ENCODE measurements around the gene TM6SF1. TPM values are rescaled to one million over a fixed set of nuclear protein-coding genes. Genes with fewer than 3 reads are reported as not detected.
A peak's percentile ranks its signal among the peaks of the same experiment; 100 is the strongest.

TM6SF1 gene
- polyA plus RNA-seq, 1 donor (not counting 4 experiments of a cell fraction or from before 2014, with no cell fraction given), result 0.05 TPM

- dilution Hi-C loops (cut with MboI; ENCODE audit: extremely low pct_ligation_motif_present, low sequenced_read_pairs), result no loop called here
- H3K4me2 ChIP-seq (ENCODE audit: control insufficient read depth, extremely low read depth, insufficient read depth, low read depth, low read length), result no peak overlapping the region
- H3K9me3 ChIP-seq (ENCODE audit: control insufficient read depth, low read depth, low read length), result no peaks in the 10 kb centered on the region
- no peak overlapping the region for H3K4me3 ChIP-seq (ENCODE audit: control insufficient read depth in 2 of 3, extremely low read depth in 1 of 3, insufficient read depth in 2 of 3, low read depth in 1 of 3, low read length in 3 of 3)
- no peak overlapping the region for H3K27ac ChIP-seq (ENCODE audit: control insufficient read depth, insufficient read depth, low read length)
- H3K36me3 ChIP-seq (ENCODE audit: control insufficient read depth in 2 of 2, extremely low read depth in 1 of 2, insufficient read depth in 2 of 2, low read length in 2 of 2), result peaks cover 1 to 8% of the 10 kb centered on the region in 2 experiments
- H3K9ac ChIP-seq (ENCODE audit: control insufficient read depth, extremely low read depth, insufficient read depth, low read length), result no peak overlapping the region
- H3K4me1 ChIP-seq (ENCODE audit: control insufficient read depth, extremely low read depth, insufficient read depth, low read length), result no peaks in the 10 kb centered on the region
- H2AFZ ChIP-seq (ENCODE audit: control insufficient read depth, low read length), result no peak overlapping the region
- no peaks in the 10 kb centered on the region for H3K79me2 ChIP-seq (ENCODE audit: control insufficient read depth, insufficient read depth, low read length)
- FAIRE-seq (peak; percentile 81), DNase-seq (ENCODE audit: low read depth, low spot score) (no peak)
- TF ChIP-seq CTCF (optimal IDR thresholded peaks at IDR 0.05 in 1 of 3, IDR thresholded peaks at IDR 0.05 in 1 of 3, conservative IDR thresholded peaks at IDR 0.05 in 1 of 3; ENCODE audit: extremely low read depth in 1 of 3, insufficient read depth in 2 of 3, low read length in 3 of 3) (no peak), EZH2 (IDR thresholded peaks at IDR 0.05; ENCODE audit: low read length) (no peak)
- H3K27me3 ChIP-seq (ENCODE audit: control insufficient read depth, extremely low read depth, insufficient read depth, low read length), result no peaks in the 10 kb centered on the region
- H4K20me1 ChIP-seq (ENCODE audit: control insufficient read depth, extremely low read depth, insufficient read depth, low read length), result no peaks in the 10 kb centered on the region
- H3K9me1 ChIP-seq (ENCODE audit: control insufficient read depth, extremely low read depth, insufficient read depth, low read length), result peaks cover 2% of the 10 kb centered on the region
Measured at GRCh38 chr15:83158393-83158792, 50.9 kb downstream of the TM6SF1 start.

- no peak overlapping the region for H2AFZ ChIP-seq (ENCODE audit: control insufficient read depth, low read length)
- TF ChIP-seq EZH2 (IDR thresholded peaks at IDR 0.05; ENCODE audit: low read length), result no peak
Measured at GRCh38 chr15:83160741-83161140, 53.3 kb downstream of the TM6SF1 start.

GRCh38 chr15:83163032-83163431 lies 55.6 kb downstream of the TM6SF1 start:
- Histone ChIP-seq H3K36me3 (ENCODE audit: control insufficient read depth in 2 of 2, extremely low read depth in 1 of 2, insufficient read depth in 2 of 2, low read length in 2 of 2) (peaks cover 0 to 1% of the 10 kb centered on the region in 2 experiments), H3K9me1 (ENCODE audit: control insufficient read depth, extremely low read depth, insufficient read depth, low read length) (peaks cover 2% of the 10 kb centered on the region), H3K9ac (ENCODE audit: control insufficient read depth, extremely low read depth, insufficient read depth, low read length) (no peak overlapping the region), H3K4me2 (ENCODE audit: control insufficient read depth, extremely low read depth, insufficient read depth, low read depth, low read length) (no peak overlapping the region), H3K79me2 (ENCODE audit: control insufficient read depth, insufficient read depth, low read length) (peaks cover 12% of the 10 kb centered on the region), H3K27ac (ENCODE audit: control insufficient read depth, insufficient read depth, low read length) (no peak overlapping the region), H3K9me3 (ENCODE audit: control insufficient read depth, low read depth, low read length) (peaks cover 2% of the 10 kb centered on the region), H2AFZ (ENCODE audit: control insufficient read depth, low read length) (no peak overlapping the region), H4K20me1 (ENCODE audit: control insufficient read depth, extremely low read depth, insufficient read depth, low read length) (no peaks in the 10 kb centered on the region), H3K4me3 (ENCODE audit: control insufficient read depth in 2 of 3, extremely low read depth in 1 of 3, insufficient read depth in 2 of 3, low read depth in 1 of 3, low read length in 3 of 3) (no peak overlapping the region), H3K27me3 (ENCODE audit: control insufficient read depth, extremely low read depth, insufficient read depth, low read length) (no peaks in the 10 kb centered on the region), H3K4me1 (ENCODE audit: control insufficient read depth, extremely low read depth, insufficient read depth, low read length) (peaks cover 3% of the 10 kb centered on the region)
- FAIRE-seq (no peak), DNase-seq (ENCODE audit: low read depth, low spot score) (no peak)
- TF ChIP-seq CTCF (optimal IDR thresholded peaks at IDR 0.05 in 1 of 3, IDR thresholded peaks at IDR 0.05 in 1 of 3, conservative IDR thresholded peaks at IDR 0.05 in 1 of 3; ENCODE audit: extremely low read depth in 1 of 3, insufficient read depth in 2 of 3, low read length in 3 of 3), result no peak
- dilution Hi-C loops (cut with MboI; ENCODE audit: extremely low pct_ligation_motif_present, low sequenced_read_pairs), result no loop called here

More at GRCh38 chr15:83160741-83161140, 53.3 kb downstream of the TM6SF1 start:
- no peaks in the 10 kb centered on the region for H3K27me3 ChIP-seq (ENCODE audit: control insufficient read depth, extremely low read depth, insufficient read depth, low read length)
- no peaks in the 10 kb centered on the region for H3K9me3 ChIP-seq (ENCODE audit: control insufficient read depth, low read depth, low read length)
- H3K4me3 ChIP-seq (ENCODE audit: control insufficient read depth in 2 of 3, extremely low read depth in 1 of 3, insufficient read depth in 2 of 3, low read depth in 1 of 3, low read length in 3 of 3), result no peak overlapping the region
- peaks cover 2% of the 10 kb centered on the region for H3K9me1 ChIP-seq (ENCODE audit: control insufficient read depth, extremely low read depth, insufficient read depth, low read length)
- no peak for DNase-seq (ENCODE audit: low read depth, low spot score)
- no peak overlapping the region for H3K9ac ChIP-seq (ENCODE audit: control insufficient read depth, extremely low read depth, insufficient read depth, low read length)
- no peak overlapping the region for H3K27ac ChIP-seq (ENCODE audit: control insufficient read depth, insufficient read depth, low read length)
- H3K4me1 ChIP-seq (ENCODE audit: control insufficient read depth, extremely low read depth, insufficient read depth, low read length), result peaks cover 3% of the 10 kb centered on the region
- no peaks in the 10 kb centered on the region for H4K20me1 ChIP-seq (ENCODE audit: control insufficient read depth, extremely low read depth, insufficient read depth, low read length)
- peaks cover 2% of the 10 kb centered on the region for H3K79me2 ChIP-seq (ENCODE audit: control insufficient read depth, insufficient read depth, low read length)
- no peak for FAIRE-seq
- peaks cover 1 to 8% of the 10 kb centered on the region in 2 experiments for H3K36me3 ChIP-seq (ENCODE audit: control insufficient read depth in 2 of 2, extremely low read depth in 1 of 2, insufficient read depth in 2 of 2, low read length in 2 of 2)
- dilution Hi-C loops (cut with MboI; ENCODE audit: extremely low pct_ligation_motif_present, low sequenced_read_pairs), result no loop called here
- H3K4me2 ChIP-seq (ENCODE audit: control insufficient read depth, extremely low read depth, insufficient read depth, low read depth, low read length), result no peak overlapping the region
